ENCODE results near the gene AOPEP.
A peak's percentile ranks its signal among the peaks of the same experiment; 100 is the strongest.

DNA sequence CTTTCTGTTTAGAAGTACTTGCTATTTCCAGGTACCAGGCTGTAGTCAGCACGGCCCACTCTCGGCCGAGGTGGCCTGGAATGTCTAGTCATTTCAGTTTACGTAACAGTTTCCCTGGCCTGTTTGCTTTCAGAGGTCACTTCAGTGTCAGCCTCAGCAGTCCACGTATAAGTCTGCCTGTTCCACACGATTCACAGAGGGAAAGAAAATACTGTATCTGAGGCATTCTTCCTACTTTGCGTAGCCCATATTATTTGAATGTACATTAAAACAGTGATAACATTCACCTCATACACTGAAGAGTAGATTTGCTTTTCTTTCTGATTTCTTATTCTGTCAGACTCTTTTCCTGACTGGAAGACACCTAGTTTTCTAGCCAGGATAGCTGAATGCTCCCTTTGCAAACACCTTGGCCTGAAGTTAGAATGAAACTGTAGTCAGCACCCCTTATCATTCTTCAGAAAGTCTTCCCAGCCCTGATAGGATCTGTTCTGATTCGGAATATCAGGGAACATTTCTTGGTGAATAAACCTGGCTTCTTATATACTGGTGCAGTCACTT lies 140.9 kb downstream of the AOPEP start:
- TF ChIP-seq POLR2A (IDR thresholded peaks at IDR 0.05), result peak in 1 of 2 donors; percentile 43
- TF ChIP-seq, protein P1, sequence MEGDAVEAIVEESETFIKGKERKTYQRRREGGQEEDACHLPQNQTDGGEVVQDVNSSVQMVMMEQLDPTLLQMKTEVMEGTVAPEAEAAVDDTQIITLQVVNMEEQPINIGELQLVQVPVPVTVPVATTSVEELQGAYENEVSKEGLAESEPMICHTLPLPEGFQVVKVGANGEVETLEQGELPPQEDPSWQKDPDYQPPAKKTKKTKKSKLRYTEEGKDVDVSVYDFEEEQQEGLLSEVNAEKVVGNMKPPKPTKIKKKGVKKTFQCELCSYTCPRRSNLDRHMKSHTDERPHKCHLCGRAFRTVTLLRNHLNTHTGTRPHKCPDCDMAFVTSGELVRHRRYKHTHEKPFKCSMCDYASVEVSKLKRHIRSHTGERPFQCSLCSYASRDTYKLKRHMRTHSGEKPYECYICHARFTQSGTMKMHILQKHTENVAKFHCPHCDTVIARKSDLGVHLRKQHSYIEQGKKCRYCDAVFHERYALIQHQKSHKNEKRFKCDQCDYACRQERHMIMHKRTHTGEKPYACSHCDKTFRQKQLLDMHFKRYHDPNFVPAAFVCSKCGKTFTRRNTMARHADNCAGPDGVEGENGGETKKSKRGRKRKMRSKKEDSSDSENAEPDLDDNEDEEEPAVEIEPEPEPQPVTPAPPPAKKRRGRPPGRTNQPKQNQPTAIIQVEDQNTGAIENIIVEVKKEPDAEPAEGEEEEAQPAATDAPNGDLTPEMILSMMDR (IDR thresholded peaks at IDR 0.05), result no peak

Measured in uterus (tissue), 2 donors.